ENCODE data around the gene KLHL40.
A peak's percentile ranks its signal among the peaks of the same experiment; 100 is the strongest.

Gene KLHL40

GRCh38 chr3:42658091-42658770 lies 27.1 kb upstream of the KLHL40 start:
- DNase-seq: no peak

- DNase-seq: no peak
Observed at GRCh38 chr3:42658771-42659390, 26.5 kb upstream of the KLHL40 start.

- no peak for DNase-seq
Observed at GRCh38 chr3:42659451-42660130, 25.7 kb upstream of the KLHL40 start.

GRCh38 chr3:42660131-42660715 lies 25.1 kb upstream of the KLHL40 start:
- DNase-seq: no peak

- DNase-seq: no peak
Observed at GRCh38 chr3:42660898-42661297, 24.4 kb upstream of the KLHL40 start.

- DNase-seq: no peak
Observed at GRCh38 chr3:42661593-42662022, 23.7 kb upstream of the KLHL40 start.

- no peak for DNase-seq
Observed at GRCh38 chr3:42662037-42662812, 23.1 kb upstream of the KLHL40 start.

- no peak for DNase-seq
Observed at GRCh38 chr3:42662813-42663535, 22.4 kb upstream of the KLHL40 start.

GRCh38 chr3:42663581-42664437 lies 21.5 kb upstream of the KLHL40 start:
- DNase-seq: no peak

- no peak for DNase-seq
Observed at GRCh38 chr3:42664438-42664803, 20.9 kb upstream of the KLHL40 start.

- DNase-seq: no peak
Observed at GRCh38 chr3:42665050-42665878, 20.1 kb upstream of the KLHL40 start.

- DNase-seq: no peak
Observed at GRCh38 chr3:42666022-42666421, 19.3 kb upstream of the KLHL40 start.

GRCh38 chr3:42666577-42666998 lies 18.7 kb upstream of the KLHL40 start:
- DNase-seq: no peak

- DNase-seq: no peak
Observed at GRCh38 chr3:42667096-42667522, 18.2 kb upstream of the KLHL40 start.

GRCh38 chr3:42667523-42668412 lies 17.6 kb upstream of the KLHL40 start:
- no peak for DNase-seq

- DNase-seq: no peak
Observed at GRCh38 chr3:42668413-42668760, 16.9 kb upstream of the KLHL40 start.

- DNase-seq: peak; percentile 14
Observed at GRCh38 chr3:42668793-42669217, 16.5 kb upstream of the KLHL40 start.

GRCh38 chr3:42670051-42670576 lies 15.2 kb upstream of the KLHL40 start:
- DNase-seq: no peak

- no peak for DNase-seq
Observed at GRCh38 chr3:42670670-42671069, 14.7 kb upstream of the KLHL40 start.
